NCI-H82 treated with DMSO at 0.1 percent for 48 hours (cell line): Measurements from ENCODE around the gene TAF1A.
"Not testable (repeated sequence)": the region's sequence is repeated elsewhere in the genome, so short reads cannot be mapped to it uniquely, and the experiment has no call there.

Source experiments
- DNase-seq: peaks from one replicate; lab custom pipeline; 2025; ENCODE audit not compliant: unreplicated experiment; lab: John Stamatoyannopoulos, UW

TAF1A gene

GRCh38 chr1:222589462-222590302 is at the start of gene TAF1A:
TAF1A (minus strand) TSS chr1:222589933.
- DNase-seq: peak; percentile 62

- peak; percentile 78 for DNase-seq
These were observed 44.7 kb upstream of the TAF1A start for GRCh38 chr1:222634180-222635013.

- no peak for DNase-seq
These were observed 43.0 kb upstream of the TAF1A start for GRCh38 chr1:222632749-222633148.

GRCh38 chr1:222631611-222632208 is 42.0 kb upstream of the TAF1A start:
- DNase-seq: no peak

GRCh38 chr1:222629921-222630535 is 40.3 kb upstream of the TAF1A start:
- DNase-seq: no peak

- no peak for DNase-seq
These were observed 37.5 kb upstream of the TAF1A start for GRCh38 chr1:222627232-222627631.

- DNase-seq: no peak
These were observed 34.5 kb upstream of the TAF1A start for GRCh38 chr1:222624214-222624613.

- DNase-seq: no peak
These were observed 33.7 kb upstream of the TAF1A start for GRCh38 chr1:222623458-222623857.

- no peak for DNase-seq
These were observed 33.0 kb upstream of the TAF1A start for GRCh38 chr1:222622765-222623164.

GRCh38 chr1:222620566-222620965 is 30.8 kb upstream of the TAF1A start:
- no peak for DNase-seq

- DNase-seq: peak; percentile 7
These were observed 29.3 kb upstream of the TAF1A start for GRCh38 chr1:222618880-222619596.

- DNase-seq: no peak
These were observed 28.5 kb upstream of the TAF1A start, which contains the start of gene MIA3 for GRCh38 chr1:222618001-222618879. MIA3 (plus strand) TSS chr1:222618097; CDS start chr1:222618111, 14 bp downstream.

- DNase-seq: peak; percentile 88
These were observed 27.7 kb upstream of the TAF1A start for GRCh38 chr1:222617367-222617951.

GRCh38 chr1:222616525-222616924 is 26.8 kb upstream of the TAF1A start:
- no peak for DNase-seq

- DNase-seq: no peak
These were observed 23.9 kb upstream of the TAF1A start for GRCh38 chr1:222613627-222614026.

GRCh38 chr1:222610728-222611127 is 21.0 kb upstream of the TAF1A start:
- no peak for DNase-seq

GRCh38 chr1:222609111-222609510 is 19.4 kb upstream of the TAF1A start:
- not testable (repeated sequence) for DNase-seq

- no peak for DNase-seq
These were observed 17.0 kb upstream of the TAF1A start for GRCh38 chr1:222606757-222607156.

- no peak for DNase-seq
These were observed 11.5 kb upstream of the TAF1A start for GRCh38 chr1:222601257-222601656.
